Stimulated activated CD4-positive, alpha-beta T cell treated with anti-CD3 and anti-CD28 coated beads, Interleukin-4, amount 100 ng/mL, for 24 hours (primary cell): ENCODE results near the gene STK17A.
"Not testable (repeated sequence)": the region's sequence is repeated elsewhere in the genome, so short reads cannot be mapped to it uniquely, and the experiment has no call there.

Experiments
- DNase-seq: peaks from one replicate; pipeline ENCODE4 v3.0.0-alpha.2; 2020

STK17A gene

GRCh38 chr7:43569424-43569823 is 13.5 kb upstream of the STK17A start:
- DNase-seq: no peak

GRCh38 chr7:43570688-43571365 is 12.1 kb upstream of the STK17A start:
- DNase-seq: no peak

GRCh38 chr7:43572516-43573049 is 10.3 kb upstream of the STK17A start:
- DNase-seq: peak; percentile 50

GRCh38 chr7:43573832-43574231 is 9.1 kb upstream of the STK17A start:
- not testable (repeated sequence) for DNase-seq

GRCh38 chr7:43575506-43575905 is 7.4 kb upstream of the STK17A start:
- no peak for DNase-seq

GRCh38 chr7:43576241-43576640 is 6.7 kb upstream of the STK17A start:
- DNase-seq: no peak

- no peak for DNase-seq
Measured at GRCh38 chr7:43577485-43577951, 5.4 kb upstream of the STK17A start.

GRCh38 chr7:43583424-43584194 is 701 bp downstream of the STK17A start:
- DNase-seq: peak; percentile 69

- DNase-seq: peak; percentile 33
Measured at GRCh38 chr7:43584195-43584586, 1.3 kb downstream of the STK17A start.

GRCh38 chr7:43584733-43585132 is 1.8 kb downstream of the STK17A start:
- DNase-seq: not testable (repeated sequence)

GRCh38 chr7:43585562-43585961 is 2.7 kb downstream of the STK17A start:
- DNase-seq: no peak

- DNase-seq: no peak
Measured at GRCh38 chr7:43586251-43586900, 3.5 kb downstream of the STK17A start.

GRCh38 chr7:43588477-43589132 is 5.7 kb downstream of the STK17A start:
- no peak for DNase-seq

GRCh38 chr7:43589133-43589478 is 6.2 kb downstream of the STK17A start:
- DNase-seq: no peak

GRCh38 chr7:43589728-43590127 is 6.8 kb downstream of the STK17A start:
- no peak for DNase-seq

GRCh38 chr7:43590862-43591557 is 8.1 kb downstream of the STK17A start:
- peak; percentile 57 for DNase-seq

GRCh38 chr7:43591558-43592180 is 8.8 kb downstream of the STK17A start:
- no peak for DNase-seq

GRCh38 chr7:43592326-43592725 is 9.4 kb downstream of the STK17A start:
- DNase-seq: no peak

- DNase-seq: no peak
Measured at GRCh38 chr7:43593010-43593409, 10.1 kb downstream of the STK17A start.

GRCh38 chr7:43594020-43594419 is 11.1 kb downstream of the STK17A start:
- DNase-seq: no peak

- not testable (repeated sequence) for DNase-seq
Measured at GRCh38 chr7:43596426-43596825, 13.5 kb downstream of the STK17A start.

- DNase-seq: no peak
Measured at GRCh38 chr7:43600056-43600455, 17.1 kb downstream of the STK17A start.
